CD14-positive monocyte (primary cell): ENCODE measurements around the gene HOXA2. TPM values are rescaled to one million over a fixed set of nuclear protein-coding genes. Genes with fewer than 3 reads are reported as not detected.

Source experiments
- DNase-seq, 3 donors: peaks; one replicate each; pipeline ENCODE4 v3.0.0-alpha.2; 2011 to 2022
- H2AFZ ChIP-seq: 2 replicates; pipeline ENCODE4 v1.6.0; 2012; ENCODE audit warnings: mild to moderate bottlenecking, low read depth, low read length, inconsistent platforms; ENCODE audit not compliant: insufficient read depth, poor library complexity, severe bottlenecking
- H3K27ac ChIP-seq, 2 donors: 1 replicate in 1 of 2; 2 replicates in 1 of 2; pipeline ENCODE4 v1.5.1; 2012 to 2013; ENCODE audit warnings: low read length in 2 of 2, control low read depth in 1 of 2, inconsistent platforms in 1 of 2, low read depth in 1 of 2, mild to moderate bottlenecking in 1 of 2
- H3K27me3 ChIP-seq, 2 donors: one replicate each; pipeline versions ENCODE4 v1.6.0 to v1.6.1; 2011 to 2013; ENCODE audit warnings: low read length in 2 of 2; ENCODE audit not compliant: control insufficient read depth in 2 of 2, insufficient read depth in 2 of 2
- H3K36me3 ChIP-seq, 2 donors: replicated peaks in 1 of 2; 1 replicate in 1 of 2; 2 replicates in 1 of 2; pipeline versions ENCODE4 v1.5.1 to v1.6.1; 2012 to 2013; ENCODE audit warnings: low read length in 2 of 2, control low read depth in 1 of 2, inconsistent platforms in 1 of 2, mild to moderate bottlenecking in 1 of 2; ENCODE audit not compliant: insufficient read depth in 2 of 2, control insufficient read depth in 1 of 2
- H3K4me1 ChIP-seq, 2 donors: 1 replicate in 1 of 2; 2 replicates in 1 of 2; pipeline versions ENCODE4 v1.5.1 to v1.6.1; 2012 to 2013; ENCODE audit warnings: low read length in 2 of 2, control low read depth in 1 of 2, inconsistent platforms in 1 of 2, mild to moderate bottlenecking in 1 of 2, moderate library complexity in 1 of 2; ENCODE audit not compliant: insufficient read depth in 2 of 2, control insufficient read depth in 1 of 2
- H3K4me2 ChIP-seq: replicated peaks from 2 replicates; pipeline ENCODE3; 2012; ENCODE audit warnings: low read length, moderate library complexity, mild to moderate bottlenecking; ENCODE audit not compliant: poor library complexity, severe bottlenecking; ENCODE audit errors: extremely low read depth
- H3K4me3 ChIP-seq, 3 experiments: fragments of 200-600 bp in 1 of 3; sonication (generic) in 1 of 3; replicated peaks in 1 of 3; 1 replicate in 2 of 3; 2 replicates in 1 of 3; pipeline ENCODE4 v1.5.1; 2011 to 2013; ENCODE audit warnings: low read length in 3 of 3, mild to moderate bottlenecking in 3 of 3, control low read depth in 2 of 3, low read depth in 2 of 3, inconsistent platforms in 1 of 3, moderate library complexity in 1 of 3
- H3K79me2 ChIP-seq: 2 replicates; pipeline ENCODE4 v1.6.0; 2012; ENCODE audit warnings: mild to moderate bottlenecking, control low read depth, inconsistent platforms, low read length, moderate library complexity; ENCODE audit not compliant: insufficient read depth
- H3K9ac ChIP-seq: 2 replicates; pipeline ENCODE4 v1.6.0; 2017; ENCODE audit warnings: low read length, mild to moderate bottlenecking; ENCODE audit not compliant: insufficient read depth, poor library complexity, severe bottlenecking
- H3K9me3 ChIP-seq, 2 donors: replicated peaks in 1 of 2; 1 replicate in 1 of 2; 2 replicates in 1 of 2; pipeline versions ENCODE4 v1.5.1 to v1.6.1; 2012 to 2013; ENCODE audit warnings: low read length in 2 of 2, control low read depth in 1 of 2; ENCODE audit not compliant: control insufficient read depth in 1 of 2, insufficient read depth in 1 of 2
- H4K20me1 ChIP-seq: 2 replicates; pipeline ENCODE4 v1.6.0; 2012; ENCODE audit warnings: mild to moderate bottlenecking, low read length, control low read depth, moderate library complexity; ENCODE audit not compliant: insufficient read depth
- H3K27ac Mint-ChIP-seq, 7 donors: one replicate each; pipeline ENCODE4 v1.8.0; 2020; ENCODE audit warnings: mild to moderate bottlenecking in 7 of 7, mixed read lengths in 7 of 7, moderate library complexity in 6 of 7, inconsistent platforms in 2 of 7
- H3K27me3 Mint-ChIP-seq, 3 donors: one replicate each; pipeline ENCODE4 v1.8.0; 2021 to 2022; ENCODE audit warnings: low read depth in 3 of 3, mild to moderate bottlenecking in 3 of 3, mixed read lengths in 3 of 3, moderate library complexity in 3 of 3, inconsistent platforms in 1 of 3
- H3K36me3 Mint-ChIP-seq, 2 donors: one replicate each; pipeline ENCODE4 v1.8.0; 2020; ENCODE audit warnings: mixed read lengths in 2 of 2, inconsistent platforms in 1 of 2, mild to moderate bottlenecking in 1 of 2
- H3K4me1 Mint-ChIP-seq: one replicate; pipeline ENCODE4 v1.8.0; 2020; ENCODE audit warnings: mild to moderate bottlenecking, mixed read lengths
- H3K4me3 Mint-ChIP-seq, 2 donors: one replicate each; pipeline ENCODE4 v1.8.0; 2020; ENCODE audit warnings: mild to moderate bottlenecking in 2 of 2, mixed read lengths in 2 of 2, moderate library complexity in 1 of 2
- H3K9me3 Mint-ChIP-seq, 7 donors: one replicate each; pipeline ENCODE4 v1.8.0; 2020 to 2022; ENCODE audit warnings: mixed read lengths in 7 of 7, mild to moderate bottlenecking in 6 of 7, moderate library complexity in 6 of 7, inconsistent platforms in 2 of 7
- CTCF ChIP-seq: fragments of 200-600 bp; IDR thresholded peaks from one replicate; pipeline ENCODE4 v1.8.0; 2022; ENCODE audit warnings: antibody characterized with exemption, mild to moderate bottlenecking
- WGBS: methylation state at CpG from one replicate; pipeline ENCODE4 v1.1.5; 2013; ENCODE audit warnings: missing lambda C conversion rate; ENCODE audit not compliant: insufficient coverage; 5-methylcytosine and 5-hydroxymethylcytosine counted together
- intact Hi-C, 2 donors: fragments of 100-400 bp; cut with micrococcal nuclease; formaldehyde crosslinking; loops; one replicate each; pipeline versions ENCODE4 v1.15.0 to v1.15.1; 2023
- polyA plus RNA-seq, 3 donors: library from polyadenylated mRNA; depleted of rRNA in 1 of 3; unstranded in 2 of 3; stranded (reverse) in 1 of 3; fragments of 300-500 nt in 2 of 3; fragments of >200 nt in 1 of 3; fragmentation: Illumina TruSeq in 2 of 3; gene quantifications; 1 replicate in 2 of 3; 2 replicates in 1 of 3; pipeline ENCODE4 v1.2.3, GENCODE V29; 2012 to 2021

The HOXA2 gene
- polyA plus RNA-seq, 3 donors = not detected

DNA sequence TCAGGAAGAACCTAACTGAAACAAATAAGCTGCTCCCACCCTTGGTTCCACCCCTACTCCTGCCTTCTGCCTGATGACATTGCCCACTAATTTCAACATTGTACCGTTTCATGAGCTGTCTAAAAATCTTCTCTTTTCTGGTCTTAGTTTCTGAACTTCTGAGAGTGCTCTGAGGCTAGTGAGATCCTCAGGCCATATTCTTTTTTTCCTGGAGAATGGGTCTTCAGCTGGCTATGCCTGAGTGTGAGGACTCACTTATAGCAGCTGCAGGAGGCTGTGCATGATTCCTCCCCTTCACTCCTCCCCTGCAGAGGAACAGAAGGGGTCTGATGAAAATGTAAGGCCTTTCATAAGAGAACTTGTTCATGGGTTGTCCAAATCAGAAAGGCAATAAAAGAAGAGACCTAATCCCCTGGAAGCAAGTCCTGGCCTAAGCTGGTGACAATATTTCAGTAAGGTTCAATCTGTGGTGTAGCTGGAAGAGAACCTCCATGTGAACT, 17.0 kb upstream of the HOXA2 start:
- H3K79me2 ChIP-seq = no peaks in the 10 kb centered on the region
- no peak overlapping the region for H3K4me2 ChIP-seq

GRCh38 chr7:27118580-27118979, 16.1 kb upstream of the HOXA2 start:
- Histone ChIP-seq H3K4me3 (no peak overlapping the region), H3K9me3 (no peaks in the 10 kb centered on the region), H2AFZ (no peak overlapping the region), H4K20me1 (no peaks in the 10 kb centered on the region), H3K36me3 (no peaks in the 10 kb centered on the region), H3K79me2 (no peaks in the 10 kb centered on the region), H3K4me1 (no peaks in the 10 kb centered on the region), H3K27ac (no peak overlapping the region), H3K9ac (no peak overlapping the region), H3K27me3 (no peaks in the 10 kb centered on the region), H3K4me2 (no peak overlapping the region)
- intact Hi-C loops = no loop called here
- H3K27ac Mint-ChIP-seq = no peak overlapping the region
- H3K9me3 Mint-ChIP-seq = peaks cover 0 to 6% (median 0%) of the 10 kb centered on the region in 7 donors
- no peaks in the 10 kb centered on the region for H3K36me3 Mint-ChIP-seq
- H3K27me3 Mint-ChIP-seq = peaks cover 2 to 5% (median 2%) of the 10 kb centered on the region in 3 donors
- TF ChIP-seq CTCF = no peak
- peaks cover 8% of the 10 kb centered on the region for H3K4me1 Mint-ChIP-seq
- no peak overlapping the region for H3K4me3 Mint-ChIP-seq
- DNase-seq = no peak
- 94% methylated on average over 2 of the region's 3 CpGs for WGBS

More for the DNA sequence above, 17.0 kb upstream of the HOXA2 start:
- Histone ChIP-seq H3K4me3 (no peak overlapping the region), H3K36me3 (no peaks in the 10 kb centered on the region), H2AFZ (no peak overlapping the region), H3K27ac (no peak overlapping the region), H3K9me3 (no peaks in the 10 kb centered on the region), H3K4me1 (no peaks in the 10 kb centered on the region), H4K20me1 (no peaks in the 10 kb centered on the region), H3K9ac (no peak overlapping the region), H3K27me3 (no peaks in the 10 kb centered on the region)
- DNase-seq = no peak
- Mint-ChIP-seq H3K36me3 (no peaks in the 10 kb centered on the region), H3K27me3 (peaks cover 2 to 4% (median 2%) of the 10 kb centered on the region in 3 donors), H3K27ac (peak overlapping the region in 1 of 7 donors; percentile 47), H3K4me3 (no peak overlapping the region), H3K4me1 (peaks cover 8% of the 10 kb centered on the region), H3K9me3 (peaks cover 0 to 6% (median 0%) of the 10 kb centered on the region in 7 donors)
- intact Hi-C loops = no loop called here
- TF ChIP-seq CTCF = no peak
- WGBS = 25% methylated on average over 1 of the region's 1 CpG
